IPS-18c (cell line): ENCODE measurements around the gene GLS.

ENCODE experiments used
- H3K4me3 ChIP-seq: 2 replicates; pipeline ENCODE4 v1.7.0; 2013; ENCODE audit warnings: low read depth, mild to moderate bottlenecking, low read length, moderate library complexity; ENCODE audit not compliant: insufficient read depth
- H3K9me3 ChIP-seq: one replicate; pipeline ENCODE4 v1.6.1; 2013; ENCODE audit warnings: mild to moderate bottlenecking, low read length, moderate library complexity; ENCODE audit not compliant: control insufficient read depth, insufficient read depth

Gene GLS

DNA sequence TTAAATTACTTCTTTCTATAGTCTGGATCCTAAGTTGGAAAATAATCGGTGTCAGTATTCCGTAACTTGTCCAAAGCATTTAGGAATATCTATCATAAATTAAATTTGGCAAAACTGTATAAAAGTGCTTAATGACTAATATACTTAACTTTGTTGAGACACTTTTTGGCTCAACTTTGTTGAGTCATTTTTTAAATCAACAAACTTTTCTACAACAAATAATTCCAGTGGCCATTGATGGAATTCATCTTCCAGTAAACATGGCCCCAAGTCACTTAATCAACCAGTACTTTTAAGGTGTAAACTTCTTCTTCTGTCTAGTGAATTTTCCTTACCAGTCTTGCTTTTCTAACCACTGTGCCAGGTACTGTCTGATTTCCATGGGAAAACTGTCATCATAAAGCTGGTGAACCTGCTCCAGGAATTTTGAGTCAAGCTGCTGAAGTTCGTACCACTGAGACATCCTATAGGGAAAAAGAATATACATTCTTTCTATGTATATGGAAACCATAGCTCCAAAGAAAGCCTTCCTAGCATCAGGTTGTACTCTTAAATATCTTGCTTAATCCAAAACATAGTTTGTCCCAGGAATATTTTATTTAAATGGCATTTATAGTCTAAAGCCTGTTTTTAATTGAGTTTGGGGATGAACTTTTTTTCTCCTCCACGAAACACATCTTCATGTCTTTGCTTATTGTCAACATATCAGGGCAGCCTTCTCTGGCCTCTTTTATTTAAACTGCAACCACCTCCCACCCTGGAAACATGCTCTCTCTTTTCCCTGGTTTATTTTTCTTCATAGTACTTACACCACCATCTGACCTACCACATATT, 129.1 kb downstream of the GLS start:
- no peak overlapping the region for H3K4me3 ChIP-seq
- H3K9me3 ChIP-seq, result no peaks in the 10 kb centered on the region

- Histone ChIP-seq H3K4me3 (no peak overlapping the region), H3K9me3 (no peaks in the 10 kb centered on the region)
Measured at GRCh38 chr2:191010887-191011885, 130.6 kb downstream of the GLS start.

DNA sequence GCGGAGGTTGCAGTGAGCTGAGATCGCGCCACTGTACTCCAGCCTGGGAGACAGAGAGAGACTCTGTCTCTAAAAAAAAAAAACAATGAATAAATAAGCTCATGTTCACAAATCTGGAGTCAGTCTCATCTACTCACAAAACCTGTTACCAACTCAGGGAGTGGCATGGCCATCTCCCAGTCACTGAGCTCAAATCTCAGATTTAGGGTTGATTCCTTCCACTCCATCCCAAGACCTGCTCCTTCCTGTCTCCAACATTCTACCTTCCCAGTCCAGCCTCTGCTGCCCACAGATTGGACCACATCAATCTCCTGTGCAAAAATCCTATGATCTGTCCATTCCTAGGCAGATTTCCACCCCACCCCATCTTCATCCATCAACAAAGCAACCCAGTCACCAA, 131.7 kb downstream of the GLS start:
- H3K9me3 ChIP-seq, result no peaks in the 10 kb centered on the region
- no peak overlapping the region for H3K4me3 ChIP-seq

DNA sequence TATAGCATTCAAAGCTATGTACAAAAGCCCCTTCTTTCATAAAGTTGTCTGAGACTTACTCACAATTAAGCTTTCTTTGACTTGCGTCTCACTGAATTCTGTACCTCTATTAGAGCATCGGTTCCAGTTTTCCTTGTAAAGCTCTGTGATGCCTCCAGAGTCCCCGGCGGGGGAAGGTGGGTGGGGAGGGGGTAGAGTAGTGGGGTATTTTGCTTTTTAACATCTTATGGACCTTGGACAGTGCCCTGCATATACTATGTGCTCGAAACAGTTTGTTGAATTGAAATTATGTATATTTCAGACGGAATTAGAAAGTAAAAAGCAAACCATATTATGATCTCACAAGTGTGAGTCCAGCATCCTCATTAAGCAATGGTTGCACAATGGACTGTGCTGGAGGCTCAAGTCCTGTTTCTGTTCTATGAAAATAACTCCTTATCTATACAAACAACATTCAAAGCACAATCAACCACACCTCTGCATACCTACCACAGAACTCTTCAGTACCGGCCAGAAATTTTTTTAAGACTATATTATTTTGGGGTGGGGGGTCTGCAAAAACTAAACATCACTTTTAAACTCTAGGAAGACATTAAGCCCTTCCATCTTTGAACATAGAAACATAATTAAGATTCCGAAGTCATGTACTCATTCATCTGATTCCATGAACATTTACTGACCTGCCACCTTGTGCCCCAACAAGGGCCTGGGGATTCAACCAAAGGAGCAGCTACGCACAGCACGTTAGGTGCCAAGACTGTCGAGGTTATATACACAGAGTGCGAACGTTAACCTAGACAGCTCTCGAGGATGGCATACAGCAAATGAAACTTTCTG, 132.4 kb downstream of the GLS start:
- H3K4me3 ChIP-seq, result peak overlapping the region; percentile 80
- H3K9me3 ChIP-seq, result no peaks in the 10 kb centered on the region

DNA sequence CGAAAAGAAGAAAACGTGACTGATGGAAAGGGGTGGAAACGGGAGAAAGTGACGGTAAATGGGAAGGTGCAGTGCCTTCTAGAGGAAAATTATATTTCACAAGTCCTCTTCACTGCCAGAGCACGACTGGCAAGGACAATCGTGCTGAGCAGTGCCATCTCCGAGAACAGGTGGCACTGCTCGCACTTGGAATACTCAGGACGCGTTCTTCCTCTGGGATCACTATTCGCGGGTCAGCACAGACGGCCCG, 133.0 kb downstream of the GLS start:
- H3K9me3 ChIP-seq, result no peaks in the 10 kb centered on the region
- H3K4me3 ChIP-seq, result peak overlapping the region; percentile 80

DNA sequence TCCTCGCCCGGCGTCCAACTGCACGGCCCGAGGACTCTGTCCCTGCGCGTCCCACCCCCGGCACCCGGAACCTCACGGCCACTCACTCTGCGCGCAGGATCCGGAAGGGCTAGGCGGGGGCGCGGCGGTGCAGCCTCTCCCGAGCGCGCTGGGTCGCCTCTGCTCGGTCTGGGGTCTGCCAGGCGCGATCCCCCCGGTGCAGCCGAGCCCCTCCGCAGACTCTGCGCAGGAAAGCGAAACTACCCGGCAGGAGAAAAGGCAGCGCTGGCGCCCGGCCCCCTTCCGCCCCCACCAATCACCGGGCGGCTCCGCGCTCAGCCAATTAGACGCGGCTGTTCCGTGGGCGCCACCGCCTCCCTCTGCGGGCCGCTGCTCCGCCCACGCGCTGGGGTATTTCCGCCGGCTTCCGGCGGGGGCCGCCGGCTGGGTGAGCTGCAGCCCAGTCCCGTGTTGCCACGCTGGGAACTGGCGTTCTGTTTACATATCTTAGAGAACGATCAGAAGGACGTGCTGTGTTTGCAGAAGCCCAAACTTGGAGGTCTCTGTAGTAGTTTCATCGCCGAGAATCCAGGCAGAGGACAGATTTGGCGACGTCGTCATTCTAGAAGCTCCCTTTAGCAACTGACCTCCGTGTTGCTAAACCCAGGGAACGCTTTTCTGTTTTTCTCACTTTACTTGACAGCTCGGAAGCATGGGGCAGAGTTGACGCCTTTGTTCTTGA, 133.5 kb downstream of the GLS start, which contains the start of gene STAT1:
Gene STAT1, minus strand, starts transcription at position 240 of the 721 bp plus-strand sequence. CDS start 4,168 bp downstream, outside the sequence.
- Histone ChIP-seq H3K9me3 (no peaks in the 10 kb centered on the region), H3K4me3 (peak within 1 kb of the TSS; percentile 80)

- Histone ChIP-seq H3K4me3 (peak overlapping the region; percentile 80), H3K9me3 (no peaks in the 10 kb centered on the region)
Measured at GRCh38 chr2:191014653-191015020, 134.0 kb downstream of the GLS start.
